GM12875 (cell line): Measurements from ENCODE around the gene GXYLT2.
"Not testable (repeated sequence)": the region's sequence is repeated elsewhere in the genome, so short reads cannot be mapped to it uniquely, and the experiment has no call there.

Source experiments
- H3K4me3 ChIP-seq: one replicate; pipeline ENCODE4 v1.5.1; 2011; ENCODE audit warnings: low read depth, low read length, control low read depth
- TF ChIP-seq, protein P1 (sequence below): IDR thresholded peaks from 2 replicates; pipeline ENCODE4 v1.5.1; 2011; ENCODE audit warnings: low read depth, mild to moderate bottlenecking, control low read depth, inconsistent platforms, low read length, moderate library complexity, borderline replicate concordance; ENCODE audit not compliant: insufficient read depth

The GXYLT2 gene

DNA sequence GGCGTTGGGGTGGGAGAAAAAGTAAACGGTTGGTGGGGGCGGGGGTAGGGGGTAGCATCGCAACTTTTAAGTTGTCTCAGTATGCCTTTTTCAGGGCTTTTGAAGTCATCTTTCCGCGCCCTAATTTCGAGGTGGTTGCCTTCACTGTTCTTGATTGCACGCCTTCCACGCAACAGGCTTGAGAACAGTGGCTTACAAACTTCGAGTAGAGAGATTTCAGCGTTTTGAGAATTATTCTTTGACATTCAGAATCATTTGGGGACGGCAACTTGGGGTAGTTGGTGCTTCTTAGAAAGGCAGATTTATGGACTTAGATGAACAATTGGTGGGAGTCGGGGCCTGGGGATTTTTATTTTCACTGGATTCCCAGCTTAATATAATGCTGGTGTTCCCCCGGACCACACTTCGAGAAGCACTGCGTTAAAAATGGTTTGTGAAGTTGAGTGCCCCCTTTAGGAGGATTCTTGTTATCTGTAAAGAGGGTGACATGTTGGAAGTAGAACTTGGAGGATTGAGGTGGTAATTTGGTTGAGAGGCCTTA lies 109.6 kb downstream of the GXYLT2 start:
- peak overlapping the region; percentile 92 for H3K4me3 ChIP-seq
- TF ChIP-seq, protein P1, sequence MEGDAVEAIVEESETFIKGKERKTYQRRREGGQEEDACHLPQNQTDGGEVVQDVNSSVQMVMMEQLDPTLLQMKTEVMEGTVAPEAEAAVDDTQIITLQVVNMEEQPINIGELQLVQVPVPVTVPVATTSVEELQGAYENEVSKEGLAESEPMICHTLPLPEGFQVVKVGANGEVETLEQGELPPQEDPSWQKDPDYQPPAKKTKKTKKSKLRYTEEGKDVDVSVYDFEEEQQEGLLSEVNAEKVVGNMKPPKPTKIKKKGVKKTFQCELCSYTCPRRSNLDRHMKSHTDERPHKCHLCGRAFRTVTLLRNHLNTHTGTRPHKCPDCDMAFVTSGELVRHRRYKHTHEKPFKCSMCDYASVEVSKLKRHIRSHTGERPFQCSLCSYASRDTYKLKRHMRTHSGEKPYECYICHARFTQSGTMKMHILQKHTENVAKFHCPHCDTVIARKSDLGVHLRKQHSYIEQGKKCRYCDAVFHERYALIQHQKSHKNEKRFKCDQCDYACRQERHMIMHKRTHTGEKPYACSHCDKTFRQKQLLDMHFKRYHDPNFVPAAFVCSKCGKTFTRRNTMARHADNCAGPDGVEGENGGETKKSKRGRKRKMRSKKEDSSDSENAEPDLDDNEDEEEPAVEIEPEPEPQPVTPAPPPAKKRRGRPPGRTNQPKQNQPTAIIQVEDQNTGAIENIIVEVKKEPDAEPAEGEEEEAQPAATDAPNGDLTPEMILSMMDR, result peak; percentile 47; the same call in 1 of the 2 replicates

DNA sequence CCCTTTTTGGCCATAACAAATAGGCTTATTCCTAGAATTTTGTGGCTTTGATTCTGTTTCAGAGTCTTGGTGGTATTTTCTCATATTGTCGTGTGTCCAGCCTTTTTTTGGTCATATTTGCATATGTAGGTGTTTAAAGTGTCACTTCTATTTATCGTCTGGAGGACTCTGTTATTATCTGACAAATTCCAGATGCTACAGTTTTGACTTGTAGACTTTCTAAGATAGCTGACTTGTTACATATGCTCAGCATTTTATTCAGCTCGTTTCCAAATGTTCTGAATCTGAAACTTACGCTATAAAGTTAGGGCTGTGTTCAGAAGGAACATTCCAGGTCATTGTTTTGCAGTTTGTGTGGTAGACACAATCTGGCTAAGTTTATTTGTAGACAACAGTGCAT lies 110.6 kb downstream of the GXYLT2 start:
- TF ChIP-seq, protein P1, result no peak
- H3K4me3 ChIP-seq, result peak overlapping the region; percentile 92

DNA sequence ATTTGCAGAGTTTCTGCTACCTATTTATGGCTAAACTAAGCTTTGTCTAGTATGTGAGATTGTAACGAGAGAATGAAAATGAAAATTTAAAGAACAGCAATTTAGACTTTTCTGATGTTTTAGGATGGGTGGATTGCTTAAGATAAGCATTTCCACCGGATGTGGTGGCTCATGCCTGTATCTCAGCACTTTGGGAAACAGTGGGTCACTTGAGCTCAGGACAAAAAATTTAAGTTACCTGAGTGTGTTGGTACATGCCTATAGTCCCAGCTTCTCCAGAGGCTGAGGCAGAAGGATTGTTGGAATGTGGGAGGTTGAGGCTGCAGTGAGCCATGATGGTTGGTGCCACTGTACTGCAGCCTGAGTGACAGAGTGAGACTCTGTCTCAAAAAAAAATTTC lies 112.1 kb downstream of the GXYLT2 start:
- TF ChIP-seq, protein P1, result no peak
- H3K4me3 ChIP-seq, result no peak overlapping the region

DNA sequence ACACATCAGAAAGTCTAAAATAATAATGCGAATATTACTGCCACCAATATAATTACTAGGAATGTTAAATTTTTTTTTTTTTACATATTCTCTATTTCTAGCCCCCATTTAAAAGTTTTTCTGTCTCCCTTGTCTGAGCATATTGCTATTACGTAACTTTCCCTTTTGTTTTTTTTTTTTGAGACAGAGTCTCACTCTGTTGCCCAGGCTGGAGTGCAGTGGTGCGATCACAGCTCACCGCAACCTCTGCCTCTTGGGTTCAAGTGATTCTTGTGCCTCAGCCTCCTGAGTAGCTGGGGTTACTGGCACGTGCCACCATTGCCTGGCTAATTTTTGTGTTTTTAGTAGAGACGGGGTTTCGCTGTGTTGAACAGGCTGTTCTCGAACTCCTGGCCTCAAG lies 115.2 kb downstream of the GXYLT2 start:
- not testable (repeated sequence) for H3K4me3 ChIP-seq

DNA sequence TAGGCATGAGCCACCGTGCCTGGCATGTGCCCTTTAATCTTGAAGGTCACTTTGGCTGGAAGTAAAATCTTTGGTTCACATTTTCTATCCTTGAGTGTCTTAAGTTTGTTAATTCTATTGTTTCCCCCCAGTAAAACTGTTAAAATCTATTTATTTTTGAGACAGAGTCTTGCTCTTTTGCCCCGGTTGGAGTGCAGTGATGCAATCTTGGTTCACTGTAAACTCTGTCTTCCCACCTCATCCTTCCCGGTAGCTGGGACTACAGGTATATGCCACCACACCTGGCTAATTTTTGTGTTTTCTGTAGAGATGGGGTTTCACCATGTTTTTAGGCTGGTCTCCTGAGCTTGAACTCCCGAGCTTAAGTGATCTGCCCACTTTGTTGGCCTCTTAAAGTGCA lies 116.5 kb downstream of the GXYLT2 start:
- TF ChIP-seq, protein P1, result no peak
- no peak overlapping the region for H3K4me3 ChIP-seq

DNA sequence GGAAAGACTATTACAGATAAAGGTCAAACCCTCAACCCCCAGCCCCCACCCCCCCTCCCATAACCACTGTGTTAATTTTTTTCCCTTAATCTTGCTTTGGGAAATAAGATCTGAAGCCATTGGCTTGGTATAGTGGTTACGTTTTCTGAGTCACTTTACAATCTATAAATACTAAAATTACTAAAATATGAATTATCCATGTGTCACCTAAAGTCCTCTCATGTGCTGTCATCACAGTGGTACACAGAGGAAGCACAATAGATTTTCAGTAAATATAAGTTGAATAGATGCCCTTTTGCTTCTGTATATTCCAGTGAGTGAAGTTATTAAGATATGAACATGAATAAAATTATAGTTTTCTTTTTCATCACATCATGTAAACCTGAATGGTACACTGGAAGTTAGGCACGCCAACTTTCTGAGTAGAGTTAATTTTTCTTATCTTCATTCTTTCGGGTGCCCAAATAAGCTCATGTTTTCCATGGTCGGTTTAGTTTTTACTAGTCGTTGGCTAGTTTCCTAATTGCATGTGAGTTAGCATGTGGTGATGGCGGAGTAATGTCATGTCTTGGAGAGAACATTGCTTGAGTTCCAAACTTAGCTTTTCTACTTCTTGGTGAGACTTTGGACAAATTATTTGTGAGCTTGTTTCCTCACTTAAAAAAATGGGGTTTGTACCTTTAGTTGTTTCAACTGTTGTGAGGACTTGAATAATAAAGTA lies 120.3 kb downstream of the GXYLT2 start:
- H3K4me3 ChIP-seq, result no peak overlapping the region
- TF ChIP-seq, protein P1, result no peak

DNA sequence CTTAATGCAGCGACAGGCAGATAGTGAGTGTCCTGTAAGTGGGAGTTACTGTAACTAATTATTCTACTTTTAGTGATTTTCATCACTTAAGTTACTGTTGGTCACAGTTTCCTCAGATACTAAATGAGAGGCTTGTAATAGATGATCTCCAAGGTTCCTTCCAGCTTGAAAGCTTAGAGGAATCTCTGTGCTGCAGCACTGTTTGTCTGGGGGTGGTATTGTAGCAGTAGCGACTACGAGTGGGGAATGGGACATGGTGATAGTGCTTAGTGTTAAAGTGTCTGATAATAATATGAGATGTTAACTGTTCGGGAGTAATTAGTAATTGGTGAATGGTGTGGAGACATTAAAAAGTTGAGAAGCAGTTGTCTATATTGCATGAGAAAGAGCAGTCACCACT lies 121.2 kb downstream of the GXYLT2 start:
- no peak overlapping the region for H3K4me3 ChIP-seq
- TF ChIP-seq, protein P1, result no peak

DNA sequence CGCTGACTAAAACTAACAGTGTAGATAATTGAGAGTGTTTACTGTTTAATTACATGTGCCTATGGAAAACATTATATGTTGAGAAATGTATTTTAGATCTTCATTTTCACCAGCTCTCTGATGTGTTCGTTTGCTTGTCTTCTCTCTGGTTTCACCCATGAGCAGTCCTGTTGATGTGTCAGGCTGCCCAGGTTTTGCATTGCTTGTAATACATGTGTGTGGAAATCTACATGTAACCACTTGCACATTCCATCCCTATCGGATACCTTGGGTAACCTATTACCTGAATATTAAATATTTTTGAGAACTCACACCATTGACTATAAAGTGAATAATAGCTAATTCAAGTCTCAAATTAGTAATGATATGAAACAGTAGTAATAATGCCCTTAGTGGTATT lies 121.9 kb downstream of the GXYLT2 start:
- no peak overlapping the region for H3K4me3 ChIP-seq
- TF ChIP-seq, protein P1, result no peak
